Measurements from ENCODE around the gene ISOC2. TPM values are rescaled to one million over a fixed set of nuclear protein-coding genes. Genes with fewer than 3 reads are reported as not detected.
"Not testable (repeated sequence)": the region's sequence is repeated elsewhere in the genome, so short reads cannot be mapped to it uniquely, and the experiment has no call there.

The ISOC2 gene
- total RNA-seq, 3 donors from 2014 or later: 42.7 to 71.5 (median 57.0) TPM

- H3K9me3 ChIP-seq: no peaks in the 10 kb centered on the region
- no peaks in the 10 kb centered on the region for H3K4me1 ChIP-seq
- H3K4me3 ChIP-seq: no peak overlapping the region
- H3K27ac ChIP-seq: no peak overlapping the region
- no peaks in the 10 kb centered on the region for H3K36me3 ChIP-seq
- DNase-seq (ENCODE audit: low spot score in 2 of 2): no peak
- H3K27me3 ChIP-seq: peaks cover 0 to 18% of the 10 kb centered on the region in 2 donors
- intact Hi-C loops (cut with DNase I; ENCODE audit: low total_unique reads): no loop called here
- TF ChIP-seq POLR2AphosphoS5 (IDR thresholded peaks at IDR 0.05): no peak
- TF ChIP-seq, protein P1, sequence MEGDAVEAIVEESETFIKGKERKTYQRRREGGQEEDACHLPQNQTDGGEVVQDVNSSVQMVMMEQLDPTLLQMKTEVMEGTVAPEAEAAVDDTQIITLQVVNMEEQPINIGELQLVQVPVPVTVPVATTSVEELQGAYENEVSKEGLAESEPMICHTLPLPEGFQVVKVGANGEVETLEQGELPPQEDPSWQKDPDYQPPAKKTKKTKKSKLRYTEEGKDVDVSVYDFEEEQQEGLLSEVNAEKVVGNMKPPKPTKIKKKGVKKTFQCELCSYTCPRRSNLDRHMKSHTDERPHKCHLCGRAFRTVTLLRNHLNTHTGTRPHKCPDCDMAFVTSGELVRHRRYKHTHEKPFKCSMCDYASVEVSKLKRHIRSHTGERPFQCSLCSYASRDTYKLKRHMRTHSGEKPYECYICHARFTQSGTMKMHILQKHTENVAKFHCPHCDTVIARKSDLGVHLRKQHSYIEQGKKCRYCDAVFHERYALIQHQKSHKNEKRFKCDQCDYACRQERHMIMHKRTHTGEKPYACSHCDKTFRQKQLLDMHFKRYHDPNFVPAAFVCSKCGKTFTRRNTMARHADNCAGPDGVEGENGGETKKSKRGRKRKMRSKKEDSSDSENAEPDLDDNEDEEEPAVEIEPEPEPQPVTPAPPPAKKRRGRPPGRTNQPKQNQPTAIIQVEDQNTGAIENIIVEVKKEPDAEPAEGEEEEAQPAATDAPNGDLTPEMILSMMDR (IDR thresholded peaks at IDR 0.05): no peak
- no peak for TF ChIP-seq POLR2A (IDR thresholded peaks at IDR 0.05)
Observed at GRCh38 chr19:55424518-55424917, 36.9 kb downstream of the ISOC2 start.

- peaks cover 0 to 18% of the 10 kb centered on the region in 2 donors for H3K27me3 ChIP-seq
- no peaks in the 10 kb centered on the region for H3K4me1 ChIP-seq
- no peak overlapping the region for H3K27ac ChIP-seq
- DNase-seq (ENCODE audit: low spot score in 2 of 2): no peak
- no peaks in the 10 kb centered on the region for H3K36me3 ChIP-seq
- no peaks in the 10 kb centered on the region for H3K9me3 ChIP-seq
- TF ChIP-seq POLR2AphosphoS5 (IDR thresholded peaks at IDR 0.05): no peak
- no peak for TF ChIP-seq POLR2A (IDR thresholded peaks at IDR 0.05)
- TF ChIP-seq, protein P1 (IDR thresholded peaks at IDR 0.05): no peak
- no peak overlapping the region for H3K4me3 ChIP-seq
- intact Hi-C loops (cut with DNase I; ENCODE audit: low total_unique reads): no loop called here
Observed at GRCh38 chr19:55423225-55424005, 38.0 kb downstream of the ISOC2 start.

DNA sequence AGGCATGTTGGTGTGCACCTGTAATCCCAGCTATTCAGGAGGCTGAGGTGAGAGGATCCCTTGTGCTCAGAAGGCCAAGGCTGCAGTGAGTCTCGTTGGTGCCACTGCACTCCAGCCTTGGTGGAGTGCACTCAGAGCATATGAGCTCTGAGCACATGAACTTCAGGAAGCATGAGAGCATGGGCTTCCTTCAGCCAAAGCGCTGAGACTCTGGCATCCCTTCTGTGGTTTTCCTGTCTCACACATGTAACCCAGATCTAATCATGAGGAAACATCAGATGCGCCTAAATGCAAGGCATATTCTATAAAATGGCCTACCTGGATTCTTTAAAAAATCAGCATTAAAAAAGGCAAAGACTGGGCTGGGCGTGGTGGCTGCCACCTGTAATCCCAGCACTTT is 40.2 kb downstream of the ISOC2 start:
- peaks cover 0 to 18% of the 10 kb centered on the region in 2 donors for H3K27me3 ChIP-seq
- H3K9me3 ChIP-seq; DNase-seq (ENCODE audit: low spot score in 2 of 2); H3K36me3 ChIP-seq; H3K4me3 ChIP-seq; H3K27ac ChIP-seq; H3K4me1 ChIP-seq; intact Hi-C loops (cut with DNase I; ENCODE audit: low total_unique reads): not testable (repeated sequence)

DNA sequence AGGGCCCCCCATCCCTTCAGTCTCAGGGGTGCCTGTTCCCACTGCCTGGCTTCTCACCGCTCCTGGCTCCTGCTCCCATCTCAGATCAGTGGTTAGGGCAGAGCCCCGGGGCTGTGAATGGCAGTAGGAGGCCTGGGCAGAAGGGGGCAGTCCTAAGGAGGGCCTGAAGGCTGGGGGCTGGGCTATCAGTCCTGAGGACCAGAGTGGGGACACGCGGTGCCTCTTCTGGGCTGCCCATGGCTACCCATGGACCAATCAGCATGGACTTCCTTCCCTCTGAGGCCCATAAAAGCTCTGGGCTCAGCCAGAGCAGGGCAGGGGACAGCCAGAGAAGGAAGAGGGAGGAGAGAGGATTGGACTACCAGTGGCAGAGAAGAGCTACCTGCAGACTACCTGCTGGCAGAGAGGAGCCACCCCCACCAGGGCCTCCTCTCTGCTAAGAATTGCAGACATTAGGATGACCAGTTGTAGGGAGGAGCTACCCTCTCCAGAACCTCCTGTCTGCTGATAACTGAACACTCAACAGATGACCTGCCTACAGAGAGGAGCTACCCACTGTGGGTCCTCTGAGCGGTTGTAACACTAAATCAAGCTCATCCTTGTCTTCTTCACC is 41.7 kb downstream of the ISOC2 start:
- Histone ChIP-seq H3K4me1 (no peaks in the 10 kb centered on the region), H3K9me3 (no peaks in the 10 kb centered on the region), H3K4me3 (no peak overlapping the region), H3K36me3 (no peaks in the 10 kb centered on the region), H3K27me3 (peaks cover 0 to 15% of the 10 kb centered on the region in 2 donors), H3K27ac (no peak overlapping the region)
- intact Hi-C loops (cut with DNase I; ENCODE audit: low total_unique reads): loop anchor here (5.0 kb wide), 1 partner anchor 83 kb away; no protein-coding TSS in a partner anchor
- TF ChIP-seq, protein P1 (IDR thresholded peaks at IDR 0.05): no peak
- TF ChIP-seq POLR2A (IDR thresholded peaks at IDR 0.05) (no peak), POLR2AphosphoS5 (IDR thresholded peaks at IDR 0.05) (no peak)
- DNase-seq (ENCODE audit: low spot score in 2 of 2): no peak

DNA sequence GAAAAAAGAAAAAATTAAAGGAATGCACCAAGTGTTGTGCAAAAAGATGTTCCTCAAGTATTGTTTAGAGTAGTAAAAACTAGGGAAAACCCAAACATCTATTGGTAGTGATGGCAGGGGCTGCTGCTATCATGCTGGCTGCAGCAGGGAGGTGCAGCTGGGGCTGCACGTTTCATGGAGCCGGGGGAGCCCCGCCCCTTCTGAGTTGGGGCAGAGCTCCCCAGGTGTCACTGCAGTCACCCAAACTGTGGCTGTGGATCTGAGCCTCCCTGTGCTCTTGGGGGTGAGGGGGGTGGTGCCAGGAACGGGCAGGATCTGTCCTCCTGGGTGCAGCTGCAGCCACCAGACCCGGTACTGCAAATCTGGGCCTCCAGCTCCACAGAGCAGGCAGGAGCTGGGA is 42.3 kb downstream of the ISOC2 start:
- Histone ChIP-seq H3K36me3 (no peaks in the 10 kb centered on the region), H3K4me1 (no peaks in the 10 kb centered on the region), H3K4me3 (no peak overlapping the region), H3K9me3 (no peaks in the 10 kb centered on the region), H3K27me3 (peaks cover 0 to 10% of the 10 kb centered on the region in 2 donors), H3K27ac (no peak overlapping the region)
- intact Hi-C loops (cut with DNase I; ENCODE audit: low total_unique reads): loop anchor here (5.0 kb wide), 1 partner anchor 83 kb away; no protein-coding TSS in a partner anchor
- TF ChIP-seq POLR2A (IDR thresholded peaks at IDR 0.05): no peak
- no peak for TF ChIP-seq POLR2AphosphoS5 (IDR thresholded peaks at IDR 0.05)
- TF ChIP-seq, protein P1 (IDR thresholded peaks at IDR 0.05): no peak
- no peak for DNase-seq (ENCODE audit: low spot score in 2 of 2)
